HEK293 (cell line): ENCODE results near the gene ANXA2.

Source experiments
- CTCF ChIA-PET: fragments of 350-600 bp; formaldehyde crosslinking; extraction: SDS; loops from one replicate; lab custom pipeline; 2021; ENCODE audit warnings: antibody characterized with exemption; lab: Yijun Ruan, JAX
- POLR2A ChIA-PET: fragments of 300-600 bp; formaldehyde crosslinking; extraction: SDS; loops from one replicate; lab custom pipeline; 2020; ENCODE audit warnings: antibody characterized with exemption, inconsistent platforms; lab: Yijun Ruan, JAX
- H3K27ac ChIP-seq: fragments of 200-500 bp; sonication (Bioruptor generic); 2 replicates; pipeline ENCODE4 v1.5.1; 2014; ENCODE audit warnings: low read depth, low read length, control low read depth, inconsistent platforms; ENCODE audit errors: extremely low read depth
- H3K36me3 ChIP-seq, 2 experiments: fragments of 200-500 bp in 1 of 2; sonication (Bioruptor generic) in 1 of 2; 1 replicate in 1 of 2; 2 replicates in 1 of 2; pipeline ENCODE4 v1.5.1; 2014 to 2017; ENCODE audit warnings: inconsistent platforms in 2 of 2, low read length in 2 of 2; ENCODE audit not compliant: control insufficient read depth in 2 of 2, insufficient read depth in 1 of 2
- H3K4me1 ChIP-seq: fragments of 200-500 bp; sonication (Bioruptor generic); 2 replicates; pipeline ENCODE4 v1.5.1; 2014; ENCODE audit warnings: mild to moderate bottlenecking, low read length, inconsistent platforms; ENCODE audit not compliant: control insufficient read depth, insufficient read depth
- H3K4me3 ChIP-seq: 2 replicates; pipeline ENCODE4 v1.5.1; 2011; ENCODE audit warnings: low read depth, mild to moderate bottlenecking, control low read depth, low read length, moderate library complexity
- H3K9me3 ChIP-seq: fragments of 200-500 bp; sonication (Bioruptor generic); 2 replicates; pipeline ENCODE4 v1.5.1; 2014; ENCODE audit warnings: low read depth, low read length, inconsistent platforms; ENCODE audit not compliant: control insufficient read depth, insufficient read depth
- HOXC10 ChIP-seq: sonication (generic); formaldehyde crosslinking; IDR thresholded peaks from 2 replicates; pipeline ENCODE4 v1.8.1; 2023; ENCODE audit warnings: mild to moderate bottlenecking, missing genetic modification reagents
- HOXD13 ChIP-seq: sonication (generic); formaldehyde crosslinking; IDR thresholded peaks from 2 replicates; pipeline ENCODE4 v1.8.0; 2022; ENCODE audit warnings: missing genetic modification reagents, borderline replicate concordance
- KLF9 ChIP-seq: fragments of 450-650 bp; formaldehyde crosslinking; IDR thresholded peaks from 2 replicates; pipeline ENCODE4 v1.5.1; 2016; ENCODE audit warnings: missing biosample characterization, missing genetic modification characterization, low read depth
- MZF1 ChIP-seq: fragments of 450-650 bp; formaldehyde crosslinking; IDR thresholded peaks from 2 replicates; pipeline ENCODE4 v1.5.1; 2017; ENCODE audit warnings: missing biosample characterization, missing genetic modification characterization, borderline replicate concordance
- OSR2 ChIP-seq: fragments of 450-650 bp; formaldehyde crosslinking; IDR thresholded peaks from 2 replicates; pipeline ENCODE4 v1.5.1; 2016; ENCODE audit warnings: missing biosample characterization, missing genetic modification characterization
- ZBTB48 ChIP-seq: fragments of 450-650 bp; formaldehyde crosslinking; IDR thresholded peaks from 2 replicates; pipeline ENCODE4 v1.5.1; 2016; ENCODE audit warnings: missing biosample characterization, missing genetic modification characterization
- ZFHX2 ChIP-seq: fragments of 450-650 bp; formaldehyde crosslinking; conservative IDR thresholded peaks from 2 replicates; pipeline ENCODE4 v1.5.1; 2016; ENCODE audit warnings: missing biosample characterization, missing genetic modification characterization
- ZNF140 ChIP-seq: fragments of 450-650 bp; formaldehyde crosslinking; IDR thresholded peaks from 2 replicates; pipeline ENCODE4 v1.5.1; 2016; ENCODE audit warnings: missing biosample characterization, missing genetic modification characterization
- ZNF184 ChIP-seq: fragments of 450-650 bp; IDR thresholded peaks from 2 replicates; pipeline ENCODE4 v1.5.1; 2018; ENCODE audit warnings: missing biosample characterization, mild to moderate bottlenecking, missing genetic modification characterization
- ZNF266 ChIP-seq: fragments of 450-650 bp; formaldehyde crosslinking; IDR thresholded peaks from 2 replicates; pipeline ENCODE4 v1.5.1; 2016; ENCODE audit warnings: missing biosample characterization, missing genetic modification characterization, low read depth
- ZNF473 ChIP-seq: fragments of 450-650 bp; formaldehyde crosslinking; IDR thresholded peaks from 2 replicates; pipeline ENCODE4 v1.5.1; 2017; ENCODE audit warnings: missing biosample characterization, missing genetic modification characterization
- ZNF48 ChIP-seq: fragments of 450-650 bp; formaldehyde crosslinking; IDR thresholded peaks from 2 replicates; pipeline ENCODE4 v1.5.1; 2016; ENCODE audit warnings: missing biosample characterization, missing genetic modification characterization
- ZNF510 ChIP-seq: fragments of 450-650 bp; formaldehyde crosslinking; IDR thresholded peaks from 2 replicates; pipeline ENCODE4 v1.5.1; 2018; ENCODE audit warnings: mild to moderate bottlenecking, missing genetic modification characterization, missing biosample characterization; ENCODE audit not compliant: insufficient replicate concordance
- ZNF654 ChIP-seq: fragments of 450-650 bp; formaldehyde crosslinking; IDR thresholded peaks from 2 replicates; pipeline ENCODE4 v1.5.1; 2016; ENCODE audit warnings: low read depth, missing biosample characterization, missing genetic modification characterization
- ZNF76 ChIP-seq: fragments of 450-650 bp; formaldehyde crosslinking; IDR thresholded peaks from 2 replicates; pipeline ENCODE4; 2016; ENCODE audit warnings: low read depth, missing biosample characterization, missing genetic modification characterization, borderline replicate concordance
- TF ChIP-seq, protein P1 (sequence below): fragments of 450-650 bp; formaldehyde crosslinking; IDR thresholded peaks from 2 replicates; pipeline ENCODE4 v1.5.1; 2016; ENCODE audit warnings: missing biosample characterization, missing genetic modification characterization, low read depth
- TF ChIP-seq, protein P2 (sequence below): fragments of 450-650 bp; formaldehyde crosslinking; IDR thresholded peaks from 2 replicates; pipeline ENCODE4 v1.5.1; 2017; ENCODE audit warnings: missing biosample characterization, missing genetic modification characterization
- TF ChIP-seq, protein P3 (sequence below): fragments of 450-650 bp; formaldehyde crosslinking; IDR thresholded peaks from 2 replicates; pipeline ENCODE4 v1.5.0; 2017; ENCODE audit warnings: missing biosample characterization, missing genetic modification characterization, borderline replicate concordance
- TF ChIP-seq, protein P4 (sequence below): fragments of 450-650 bp; formaldehyde crosslinking; IDR thresholded peaks from 2 replicates; pipeline ENCODE4 v1.5.1; 2017; ENCODE audit warnings: missing biosample characterization, missing genetic modification characterization
- TF ChIP-seq, protein P5 (sequence below): fragments of 450-650 bp; formaldehyde crosslinking; conservative IDR thresholded peaks from 2 replicates; pipeline ENCODE4 v1.5.1; 2016; ENCODE audit warnings: low read depth, missing biosample characterization, missing genetic modification characterization

The ANXA2 gene

DNA sequence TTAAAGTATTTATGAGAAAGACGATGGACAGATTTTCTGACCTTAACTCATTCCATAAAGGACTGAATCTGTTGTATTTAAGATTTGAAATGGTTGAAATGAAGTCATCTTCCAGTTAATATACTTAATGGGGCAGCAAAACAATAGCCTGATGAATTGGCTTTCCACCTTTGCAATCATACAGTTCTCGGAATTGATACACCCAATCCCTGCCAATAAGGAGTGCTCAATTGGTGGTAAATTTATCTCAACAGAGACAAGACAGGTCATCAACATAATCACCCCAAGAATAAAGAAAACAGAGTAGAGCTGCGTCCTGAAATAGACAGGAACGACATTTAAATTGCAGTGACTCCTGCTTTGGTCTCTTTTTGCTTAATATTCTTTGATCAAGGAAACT, 11.2 kb downstream of the ANXA2 start:
- peaks cover 0 to 49% of the 10 kb centered on the region in 2 experiments; a peak in 2 of 3 replicates for H3K36me3 ChIP-seq
- POLR2A ChIA-PET: no interaction called here

DNA sequence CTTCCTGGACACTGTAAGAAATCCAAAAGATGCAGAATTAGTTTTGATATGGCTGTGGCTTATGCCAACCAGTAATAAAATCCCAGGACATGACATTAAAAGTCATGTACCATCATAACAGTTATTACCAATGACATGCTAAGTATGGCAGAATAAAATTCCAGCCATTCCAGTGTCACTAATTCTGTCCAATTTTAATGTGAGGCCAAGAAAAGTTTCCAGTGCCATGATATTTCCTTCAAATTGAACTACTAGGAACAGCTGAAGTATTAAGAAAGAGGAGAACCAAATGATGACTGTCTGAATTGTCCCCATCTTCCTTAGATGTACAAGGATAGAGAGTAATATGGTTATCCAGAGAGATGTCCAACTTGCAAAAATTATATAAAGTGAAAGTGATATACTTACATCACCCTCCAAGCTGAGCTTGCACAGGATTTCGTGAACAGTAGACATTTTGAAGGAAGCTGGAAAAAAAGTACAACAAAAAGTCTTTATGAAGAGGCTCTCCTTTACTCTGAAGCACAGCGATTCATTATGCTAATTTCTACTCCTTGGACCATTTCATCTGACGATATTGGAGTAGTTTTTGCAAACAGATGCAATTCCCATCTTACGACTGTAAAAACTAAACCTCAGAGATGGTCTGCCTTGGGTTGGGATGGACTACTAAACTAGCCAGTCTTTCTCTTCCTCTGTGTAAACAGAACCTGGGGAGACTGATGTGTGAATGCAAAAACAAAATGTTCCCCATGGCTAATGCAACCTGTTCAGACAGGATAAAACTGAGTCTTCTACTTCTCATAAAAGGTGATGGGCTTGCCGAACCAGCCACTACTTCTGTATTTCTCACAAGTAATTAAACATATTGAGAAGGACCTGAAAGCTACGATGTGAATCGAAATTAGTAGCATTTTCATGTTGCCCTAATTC, 11.9 kb downstream of the ANXA2 start:
- POLR2A ChIA-PET: no interaction called here
- Histone ChIP-seq H3K4me3 (no peak overlapping the region), H3K4me1 (peaks cover 12% of the 10 kb centered on the region), H3K27ac (no peak overlapping the region), H3K9me3 (no peaks in the 10 kb centered on the region), H3K36me3 (peaks cover 0 to 56% of the 10 kb centered on the region in 2 experiments; a peak in 2 of 3 replicates)
- CTCF ChIA-PET: interaction anchor here (0.6 kb wide), 2 partner anchors 161 to 1739 kb away, joined by 4 read pairs; no protein-coding TSS in a partner anchor
- TF ChIP-seq ZNF140 (tag by site-specific recombination): no peak
- TF ChIP-seq ZNF184 (tag by site-specific recombination): no peak
- no peak for TF ChIP-seq ZNF266
- TF ChIP-seq ZNF654: no peak
- no peak for TF ChIP-seq ZFHX2
- TF ChIP-seq ZNF473 (tag by site-specific recombination): no peak
- TF ChIP-seq, protein P1, sequence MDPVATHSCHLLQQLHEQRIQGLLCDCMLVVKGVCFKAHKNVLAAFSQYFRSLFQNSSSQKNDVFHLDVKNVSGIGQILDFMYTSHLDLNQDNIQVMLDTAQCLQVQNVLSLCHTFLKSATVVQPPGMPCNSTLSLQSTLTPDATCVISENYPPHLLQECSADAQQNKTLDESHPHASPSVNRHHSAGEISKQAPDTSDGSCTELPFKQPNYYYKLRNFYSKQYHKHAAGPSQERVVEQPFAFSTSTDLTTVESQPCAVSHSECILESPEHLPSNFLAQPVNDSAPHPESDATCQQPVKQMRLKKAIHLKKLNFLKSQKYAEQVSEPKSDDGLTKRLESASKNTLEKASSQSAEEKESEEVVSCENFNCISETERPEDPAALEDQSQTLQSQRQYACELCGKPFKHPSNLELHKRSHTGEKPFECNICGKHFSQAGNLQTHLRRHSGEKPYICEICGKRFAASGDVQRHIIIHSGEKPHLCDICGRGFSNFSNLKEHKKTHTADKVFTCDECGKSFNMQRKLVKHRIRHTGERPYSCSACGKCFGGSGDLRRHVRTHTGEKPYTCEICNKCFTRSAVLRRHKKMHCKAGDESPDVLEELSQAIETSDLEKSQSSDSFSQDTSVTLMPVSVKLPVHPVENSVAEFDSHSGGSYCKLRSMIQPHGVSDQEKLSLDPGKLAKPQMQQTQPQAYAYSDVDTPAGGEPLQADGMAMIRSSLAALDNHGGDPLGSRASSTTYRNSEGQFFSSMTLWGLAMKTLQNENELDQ (tag by site-specific recombination): no peak
- TF ChIP-seq, protein P2, sequence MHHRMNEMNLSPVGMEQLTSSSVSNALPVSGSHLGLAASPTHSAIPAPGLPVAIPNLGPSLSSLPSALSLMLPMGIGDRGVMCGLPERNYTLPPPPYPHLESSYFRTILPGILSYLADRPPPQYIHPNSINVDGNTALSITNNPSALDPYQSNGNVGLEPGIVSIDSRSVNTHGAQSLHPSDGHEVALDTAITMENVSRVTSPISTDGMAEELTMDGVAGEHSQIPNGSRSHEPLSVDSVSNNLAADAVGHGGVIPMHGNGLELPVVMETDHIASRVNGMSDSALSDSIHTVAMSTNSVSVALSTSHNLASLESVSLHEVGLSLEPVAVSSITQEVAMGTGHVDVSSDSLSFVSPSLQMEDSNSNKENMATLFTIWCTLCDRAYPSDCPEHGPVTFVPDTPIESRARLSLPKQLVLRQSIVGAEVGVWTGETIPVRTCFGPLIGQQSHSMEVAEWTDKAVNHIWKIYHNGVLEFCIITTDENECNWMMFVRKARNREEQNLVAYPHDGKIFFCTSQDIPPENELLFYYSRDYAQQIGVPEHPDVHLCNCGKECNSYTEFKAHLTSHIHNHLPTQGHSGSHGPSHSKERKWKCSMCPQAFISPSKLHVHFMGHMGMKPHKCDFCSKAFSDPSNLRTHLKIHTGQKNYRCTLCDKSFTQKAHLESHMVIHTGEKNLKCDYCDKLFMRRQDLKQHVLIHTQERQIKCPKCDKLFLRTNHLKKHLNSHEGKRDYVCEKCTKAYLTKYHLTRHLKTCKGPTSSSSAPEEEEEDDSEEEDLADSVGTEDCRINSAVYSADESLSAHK (tag by site-specific recombination): no peak
- no peak for TF ChIP-seq HOXD13 (CRISPR knock-in tag)

More for the DNA sequence above, 11.2 kb downstream of the ANXA2 start:
- no peak overlapping the region for H3K4me3 ChIP-seq
- H3K27ac ChIP-seq: no peak overlapping the region
- CTCF ChIA-PET: interaction anchor here (0.6 kb wide), 1 partner anchor 1738 kb away, joined by 4 read pairs; no protein-coding TSS in a partner anchor
- peaks cover 19% of the 10 kb centered on the region for H3K4me1 ChIP-seq
- TF ChIP-seq HOXD13 (CRISPR knock-in tag) (no peak), OSR2 (tag by site-specific recombination) (no peak), ZNF48 (tag by site-specific recombination) (no peak), HOXC10 (CRISPR knock-in tag) (no peak), ZNF510 (no peak), ZBTB48 (no peak), ZNF76 (tag by site-specific recombination) (no peak), MZF1 (tag by site-specific recombination) (no peak), KLF9 (no peak)
- TF ChIP-seq, protein P3, sequence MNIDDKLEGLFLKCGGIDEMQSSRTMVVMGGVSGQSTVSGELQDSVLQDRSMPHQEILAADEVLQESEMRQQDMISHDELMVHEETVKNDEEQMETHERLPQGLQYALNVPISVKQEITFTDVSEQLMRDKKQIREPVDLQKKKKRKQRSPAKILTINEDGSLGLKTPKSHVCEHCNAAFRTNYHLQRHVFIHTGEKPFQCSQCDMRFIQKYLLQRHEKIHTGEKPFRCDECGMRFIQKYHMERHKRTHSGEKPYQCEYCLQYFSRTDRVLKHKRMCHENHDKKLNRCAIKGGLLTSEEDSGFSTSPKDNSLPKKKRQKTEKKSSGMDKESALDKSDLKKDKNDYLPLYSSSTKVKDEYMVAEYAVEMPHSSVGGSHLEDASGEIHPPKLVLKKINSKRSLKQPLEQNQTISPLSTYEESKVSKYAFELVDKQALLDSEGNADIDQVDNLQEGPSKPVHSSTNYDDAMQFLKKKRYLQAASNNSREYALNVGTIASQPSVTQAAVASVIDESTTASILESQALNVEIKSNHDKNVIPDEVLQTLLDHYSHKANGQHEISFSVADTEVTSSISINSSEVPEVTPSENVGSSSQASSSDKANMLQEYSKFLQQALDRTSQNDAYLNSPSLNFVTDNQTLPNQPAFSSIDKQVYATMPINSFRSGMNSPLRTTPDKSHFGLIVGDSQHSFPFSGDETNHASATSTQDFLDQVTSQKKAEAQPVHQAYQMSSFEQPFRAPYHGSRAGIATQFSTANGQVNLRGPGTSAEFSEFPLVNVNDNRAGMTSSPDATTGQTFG (tag by site-specific recombination): no peak
- TF ChIP-seq, protein P4, sequence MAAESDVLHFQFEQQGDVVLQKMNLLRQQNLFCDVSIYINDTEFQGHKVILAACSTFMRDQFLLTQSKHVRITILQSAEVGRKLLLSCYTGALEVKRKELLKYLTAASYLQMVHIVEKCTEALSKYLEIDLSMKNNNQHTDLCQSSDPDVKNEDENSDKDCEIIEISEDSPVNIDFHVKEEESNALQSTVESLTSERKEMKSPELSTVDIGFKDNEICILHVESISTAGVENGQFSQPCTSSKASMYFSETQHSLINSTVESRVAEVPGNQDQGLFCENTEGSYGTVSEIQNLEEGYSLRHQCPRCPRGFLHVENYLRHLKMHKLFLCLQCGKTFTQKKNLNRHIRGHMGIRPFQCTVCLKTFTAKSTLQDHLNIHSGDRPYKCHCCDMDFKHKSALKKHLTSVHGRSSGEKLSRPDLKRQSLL (tag by site-specific recombination): no peak
- TF ChIP-seq, protein P5, sequence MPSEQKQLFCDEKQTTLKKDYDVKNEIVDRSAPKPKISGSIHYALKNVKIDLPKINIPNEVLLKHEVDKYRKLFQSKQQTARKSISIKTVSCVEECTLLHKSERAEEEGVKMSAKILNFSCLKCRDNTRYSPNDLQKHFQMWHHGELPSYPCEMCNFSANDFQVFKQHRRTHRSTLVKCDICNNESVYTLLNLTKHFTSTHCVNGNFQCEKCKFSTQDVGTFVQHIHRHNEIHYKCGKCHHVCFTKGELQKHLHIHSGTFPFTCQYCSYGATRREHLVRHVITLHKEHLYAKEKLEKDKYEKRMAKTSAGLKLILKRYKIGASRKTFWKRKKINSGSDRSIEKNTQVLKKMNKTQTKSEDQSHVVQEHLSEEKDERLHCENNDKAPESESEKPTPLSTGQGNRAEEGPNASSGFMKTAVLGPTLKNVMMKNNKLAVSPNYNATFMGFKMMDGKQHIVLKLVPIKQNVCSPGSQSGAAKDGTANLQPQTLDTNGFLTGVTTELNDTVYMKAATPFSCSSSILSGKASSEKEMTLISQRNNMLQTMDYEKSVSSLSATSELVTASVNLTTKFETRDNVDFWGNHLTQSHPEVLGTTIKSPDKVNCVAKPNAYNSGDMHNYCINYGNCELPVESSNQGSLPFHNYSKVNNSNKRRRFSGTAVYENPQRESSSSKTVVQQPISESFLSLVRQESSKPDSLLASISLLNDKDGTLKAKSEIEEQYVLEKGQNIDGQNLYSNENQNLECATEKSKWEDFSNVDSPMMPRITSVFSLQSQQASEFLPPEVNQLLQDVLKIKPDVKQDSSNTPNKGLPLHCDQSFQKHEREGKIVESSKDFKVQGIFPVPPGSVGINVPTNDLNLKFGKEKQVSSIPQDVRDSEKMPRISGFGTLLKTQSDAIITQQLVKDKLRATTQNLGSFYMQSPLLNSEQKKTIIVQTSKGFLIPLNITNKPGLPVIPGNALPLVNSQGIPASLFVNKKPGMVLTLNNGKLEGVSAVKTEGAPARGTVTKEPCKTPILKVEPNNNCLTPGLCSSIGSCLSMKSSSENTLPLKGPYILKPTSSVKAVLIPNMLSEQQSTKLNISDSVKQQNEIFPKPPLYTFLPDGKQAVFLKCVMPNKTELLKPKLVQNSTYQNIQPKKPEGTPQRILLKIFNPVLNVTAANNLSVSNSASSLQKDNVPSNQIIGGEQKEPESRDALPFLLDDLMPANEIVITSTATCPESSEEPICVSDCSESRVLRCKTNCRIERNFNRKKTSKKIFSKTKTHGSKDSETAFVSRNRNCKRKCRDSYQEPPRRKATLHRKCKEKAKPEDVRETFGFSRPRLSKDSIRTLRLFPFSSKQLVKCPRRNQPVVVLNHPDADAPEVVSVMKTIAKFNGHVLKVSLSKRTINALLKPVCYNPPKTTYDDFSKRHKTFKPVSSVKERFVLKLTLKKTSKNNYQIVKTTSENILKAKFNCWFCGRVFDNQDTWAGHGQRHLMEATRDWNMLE (tag by site-specific recombination): no peak
- no peaks in the 10 kb centered on the region for H3K9me3 ChIP-seq
